ENCODE measurements around the gene USP21. TPM values are rescaled to one million over a fixed set of nuclear protein-coding genes. Genes with fewer than 3 reads are reported as not detected.

Gene USP21
- total and polyA plus RNA-seq, 2 of the 13 experiments (the other 11 are each of a cell fraction or from before 2014, with no cell fraction given) = 10.1 to 33.1 TPM

GRCh38 chr1:161177112-161177935 is 18.0 kb downstream of the USP21 start, which contains the start of gene B4GALT3 (continued):
- TF ChIP-seq ZNF275 (CRISPR knock-in tag; IDR thresholded peaks at IDR 0.05; ENCODE audit: borderline replicate concordance) (peak; percentile 77; the same call in 1 of the 2 replicates), HNF4A (CRISPR knock-in tag; IDR thresholded peaks at IDR 0.05) (no peak; the same call in 1 of the 2 replicates), IRF9 (CRISPR knock-in tag; IDR thresholded peaks at IDR 0.05; ENCODE audit: borderline replicate concordance) (peak; percentile 81), ZNF83 (CRISPR knock-in tag; IDR thresholded peaks at IDR 0.05; ENCODE audit: borderline replicate concordance) (peak; percentile 51; the same call in 1 of the 2 replicates), ZNF296 (CRISPR knock-in tag; conservative IDR thresholded peaks at IDR 0.05) (peak; percentile 49; the same call in 1 of the 2 replicates), ZNF367 (CRISPR knock-in tag; IDR thresholded peaks at IDR 0.05; ENCODE audit: borderline replicate concordance) (0 out of 2 replicates have a peak, but pooled peaks have one; percentile 63), SP1 (IDR thresholded peaks at IDR 0.05) (no peak), SP1 (CRISPR knock-in tag; IDR thresholded peaks at IDR 0.05) (peak; percentile 97), ZSCAN21 (CRISPR knock-in tag; IDR thresholded peaks at IDR 0.05; ENCODE audit: borderline replicate concordance) (peak; percentile 71; the same call in 1 of the 2 replicates), ZNF20 (CRISPR knock-in tag; IDR thresholded peaks at IDR 0.05) (no peak), ZNF24 (IDR thresholded peaks at IDR 0.05) (no peak; the same call in 1 of the 2 replicates), ZNF383 (CRISPR knock-in tag; IDR thresholded peaks at IDR 0.05; ENCODE audit: borderline replicate concordance) (no peak), MIXL1 (CRISPR knock-in tag; IDR thresholded peaks at IDR 0.05) (peak; percentile 39; the same call in 1 of the 2 replicates), ATAD3A (CRISPR knock-in tag; IDR thresholded peaks at IDR 0.05) (no peak), NKX3-1 (CRISPR knock-in tag; IDR thresholded peaks at IDR 0.05) (peak; percentile 61; the same call in 1 of the 2 replicates), ARNT2 (CRISPR knock-in tag; IDR thresholded peaks at IDR 0.05; ENCODE audit: low read depth) (peak; percentile 89), TFAP4 (IDR thresholded peaks at IDR 0.05; ENCODE audit: borderline replicate concordance, low read depth) (peak; percentile 34; the same call in 1 of the 2 replicates), SPEN (CRISPR knock-in tag; IDR thresholded peaks at IDR 0.05; ENCODE audit: low read depth) (peak; percentile 68), ZNF292 (CRISPR knock-in tag; IDR thresholded peaks at IDR 0.05; ENCODE audit: borderline replicate concordance, low read depth) (no peak), ZNF224 (CRISPR knock-in tag; IDR thresholded peaks at IDR 0.05) (0 out of 2 replicates have a peak, but pooled peaks have one; percentile 27), RXRB (CRISPR knock-in tag; IDR thresholded peaks at IDR 0.05; ENCODE audit: borderline replicate concordance) (no peak; the same call in none of the 2 replicates), ZFP82 (CRISPR knock-in tag; IDR thresholded peaks at IDR 0.05; ENCODE audit: borderline replicate concordance) (no peak), ZNF780A (CRISPR knock-in tag; IDR thresholded peaks at IDR 0.05) (no peak), NRL (CRISPR knock-in tag; IDR thresholded peaks at IDR 0.05; ENCODE audit: borderline replicate concordance) (0 out of 2 replicates have a peak, but pooled peaks have one; percentile 77), ZNF563 (CRISPR knock-in tag; IDR thresholded peaks at IDR 0.05) (0 out of 2 replicates have a peak, but pooled peaks have one; percentile 41), AGO2 (optimal IDR thresholded peaks at IDR 0.05; ENCODE audit: low read depth, low read length) (no peak), SIN3B (IDR thresholded peaks at IDR 0.05; ENCODE audit: low read length) (no peak; the same call in 1 of the 2 replicates)
